Glutamatergic neuron (in vitro differentiated cells): ENCODE data around the gene OGFRL1. TPM values are rescaled to one million over a fixed set of nuclear protein-coding genes. Genes with fewer than 3 reads are reported as not detected.

Experiments used
- DNase-seq: peaks from one replicate; pipeline ENCODE4 v3.0.0; 2022
- H3K27ac Mint-ChIP-seq: one replicate; pipeline ENCODE4 v1.8.0; 2020; ENCODE audit warnings: mild to moderate bottlenecking, mixed read lengths, inconsistent platforms; ENCODE audit not compliant: unreplicated experiment
- H3K27me3 Mint-ChIP-seq: one replicate; pipeline ENCODE4 v1.8.0; 2020; ENCODE audit warnings: mild to moderate bottlenecking, moderate library complexity, mixed read lengths, inconsistent platforms; ENCODE audit not compliant: unreplicated experiment
- H3K36me3 Mint-ChIP-seq: one replicate; pipeline ENCODE4 v1.8.0; 2020; ENCODE audit warnings: mild to moderate bottlenecking, mixed read lengths, inconsistent platforms; ENCODE audit not compliant: unreplicated experiment
- H3K4me1 Mint-ChIP-seq: one replicate; pipeline ENCODE4 v1.8.0; 2020; ENCODE audit warnings: mild to moderate bottlenecking, low read depth, mixed read lengths, inconsistent platforms; ENCODE audit not compliant: unreplicated experiment
- H3K4me3 Mint-ChIP-seq: one replicate; pipeline ENCODE4 v1.8.0; 2020; ENCODE audit warnings: mild to moderate bottlenecking, mixed read lengths, inconsistent platforms; ENCODE audit not compliant: unreplicated experiment
- H3K9me3 Mint-ChIP-seq: one replicate; pipeline ENCODE4 v1.8.0; 2020; ENCODE audit warnings: mild to moderate bottlenecking, moderate library complexity, mixed read lengths, inconsistent platforms; ENCODE audit not compliant: unreplicated experiment
- total RNA-seq: library from RNA; stranded (reverse); fragmentation: NEBNext Ultra II Directional; extraction: Animal tissue kit (Norgen Biotek cat#: 25700); gene quantifications from one replicate; pipeline ENCODE4 v1.2.1, GENCODE V29; 2021; ENCODE audit not compliant: unreplicated experiment
- TF ChIP-seq, protein P1 (sequence below): fragments of 200-600 bp; sonication (generic); IDR thresholded peaks from one replicate; pipeline ENCODE4 v1.5.0; 2021; ENCODE audit not compliant: partially characterized antibody, unreplicated experiment

Gene OGFRL1
- total RNA-seq, 1 donor from 2014 or later = 21.4 TPM

DNA sequence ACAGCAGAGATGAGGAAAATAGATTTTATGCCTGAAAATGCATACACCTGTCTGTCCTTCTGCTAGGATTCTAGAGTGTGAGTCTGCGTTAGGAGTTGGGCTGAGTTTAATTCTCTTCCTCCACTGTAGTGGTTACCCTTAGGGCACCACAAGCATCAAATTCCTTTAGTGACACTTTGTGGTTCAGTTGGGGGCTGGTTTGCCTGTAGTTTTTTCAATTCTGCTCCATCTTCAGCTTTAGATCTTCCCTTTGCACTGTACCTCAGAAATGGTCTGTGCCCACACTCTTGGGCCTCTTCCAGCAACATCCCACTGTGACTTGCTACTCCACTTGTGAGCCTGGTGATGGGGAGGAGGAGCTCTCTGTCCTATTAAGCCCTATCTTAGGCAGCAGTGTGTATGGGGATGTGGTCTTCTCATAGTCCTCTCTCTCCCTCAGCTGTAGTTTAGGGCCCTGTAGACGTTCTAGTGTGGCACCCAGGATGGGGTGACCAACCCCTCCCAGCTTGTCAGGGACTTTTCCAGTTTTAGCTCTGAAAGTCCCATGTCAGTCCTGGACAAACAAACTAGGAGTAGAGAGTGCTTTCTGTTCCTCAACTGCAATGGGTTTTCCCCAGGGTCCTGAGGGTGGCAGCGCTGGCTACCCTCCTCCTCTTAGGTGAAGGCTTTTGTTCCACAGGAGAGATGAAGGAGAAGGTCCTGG, 19.7 kb upstream of the OGFRL1 start:
- Mint-ChIP-seq H3K4me1 (no peaks in the 10 kb centered on the region), H3K4me3 (no peak overlapping the region), H3K36me3 (peaks cover 41% of the 10 kb centered on the region), H3K27ac (no peak overlapping the region), H3K27me3 (peaks cover 6% of the 10 kb centered on the region), H3K9me3 (peaks cover 28% of the 10 kb centered on the region)
- DNase-seq = no peak
- TF ChIP-seq, protein P1, sequence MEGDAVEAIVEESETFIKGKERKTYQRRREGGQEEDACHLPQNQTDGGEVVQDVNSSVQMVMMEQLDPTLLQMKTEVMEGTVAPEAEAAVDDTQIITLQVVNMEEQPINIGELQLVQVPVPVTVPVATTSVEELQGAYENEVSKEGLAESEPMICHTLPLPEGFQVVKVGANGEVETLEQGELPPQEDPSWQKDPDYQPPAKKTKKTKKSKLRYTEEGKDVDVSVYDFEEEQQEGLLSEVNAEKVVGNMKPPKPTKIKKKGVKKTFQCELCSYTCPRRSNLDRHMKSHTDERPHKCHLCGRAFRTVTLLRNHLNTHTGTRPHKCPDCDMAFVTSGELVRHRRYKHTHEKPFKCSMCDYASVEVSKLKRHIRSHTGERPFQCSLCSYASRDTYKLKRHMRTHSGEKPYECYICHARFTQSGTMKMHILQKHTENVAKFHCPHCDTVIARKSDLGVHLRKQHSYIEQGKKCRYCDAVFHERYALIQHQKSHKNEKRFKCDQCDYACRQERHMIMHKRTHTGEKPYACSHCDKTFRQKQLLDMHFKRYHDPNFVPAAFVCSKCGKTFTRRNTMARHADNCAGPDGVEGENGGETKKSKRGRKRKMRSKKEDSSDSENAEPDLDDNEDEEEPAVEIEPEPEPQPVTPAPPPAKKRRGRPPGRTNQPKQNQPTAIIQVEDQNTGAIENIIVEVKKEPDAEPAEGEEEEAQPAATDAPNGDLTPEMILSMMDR = no peak

- no peaks in the 10 kb centered on the region for H3K36me3 Mint-ChIP-seq
- no peak overlapping the region for H3K27ac Mint-ChIP-seq
- H3K9me3 Mint-ChIP-seq = no peaks in the 10 kb centered on the region
- TF ChIP-seq, protein P1 = no peak
- H3K4me3 Mint-ChIP-seq = no peak overlapping the region
- DNase-seq = no peak
- peaks cover 1% of the 10 kb centered on the region for H3K27me3 Mint-ChIP-seq
- H3K4me1 Mint-ChIP-seq = no peaks in the 10 kb centered on the region
These were observed 10.5 kb upstream of the OGFRL1 start for GRCh38 chr6:71277926-71278600.

GRCh38 chr6:71279321-71279720, 9.3 kb upstream of the OGFRL1 start:
- Mint-ChIP-seq H3K27me3 (peaks cover 1% of the 10 kb centered on the region), H3K27ac (no peak overlapping the region), H3K4me1 (no peaks in the 10 kb centered on the region), H3K9me3 (no peaks in the 10 kb centered on the region), H3K4me3 (no peak overlapping the region), H3K36me3 (no peaks in the 10 kb centered on the region)
- TF ChIP-seq, protein P1 = no peak
- DNase-seq = no peak

DNA sequence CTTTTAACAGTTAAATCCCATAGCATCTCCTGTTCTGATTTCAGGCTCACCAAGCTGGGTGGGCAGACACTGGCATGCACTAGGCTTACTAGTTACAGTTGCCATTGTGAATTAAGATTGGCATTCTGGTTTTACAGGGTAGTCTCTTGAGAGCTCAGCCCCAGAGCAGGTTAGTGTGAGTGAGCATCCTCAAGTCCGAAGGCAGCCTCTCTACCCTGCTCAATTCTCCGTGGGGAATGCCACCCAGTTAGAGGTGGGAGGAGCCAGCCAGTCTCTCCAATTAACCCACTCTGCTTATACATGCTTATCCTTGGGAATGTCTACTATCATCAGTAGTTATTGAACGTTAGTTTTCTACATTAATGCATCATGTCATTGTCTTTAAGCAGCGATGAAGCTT, 8.9 kb upstream of the OGFRL1 start:
- H3K27ac Mint-ChIP-seq = no peak overlapping the region
- no peaks in the 10 kb centered on the region for H3K36me3 Mint-ChIP-seq
- no peaks in the 10 kb centered on the region for H3K9me3 Mint-ChIP-seq
- DNase-seq = no peak
- no peaks in the 10 kb centered on the region for H3K4me1 Mint-ChIP-seq
- peaks cover 1% of the 10 kb centered on the region for H3K27me3 Mint-ChIP-seq
- TF ChIP-seq, protein P1 = no peak
- H3K4me3 Mint-ChIP-seq = no peak overlapping the region

DNA sequence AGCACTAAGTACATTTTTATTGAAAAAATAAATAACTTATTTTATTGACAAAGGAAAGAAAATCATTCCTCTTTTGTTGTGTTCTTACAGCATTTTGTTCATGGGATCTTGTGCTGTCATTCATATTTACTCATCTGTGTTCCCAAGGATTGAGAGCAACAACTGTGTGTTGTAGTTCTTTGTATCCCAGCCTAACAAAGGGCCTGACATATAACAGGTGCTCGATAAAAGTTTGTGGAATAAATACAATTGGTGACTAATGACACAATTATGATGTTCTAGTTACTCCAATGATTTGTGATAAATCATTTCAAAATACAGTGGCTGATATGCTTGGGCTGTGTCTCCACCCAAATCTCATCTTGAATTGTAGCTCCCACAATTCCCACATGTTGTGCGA, 7.9 kb upstream of the OGFRL1 start:
- Mint-ChIP-seq H3K27me3 (peaks cover under 1% of the 10 kb centered on the region), H3K36me3 (no peaks in the 10 kb centered on the region), H3K4me1 (no peaks in the 10 kb centered on the region), H3K9me3 (no peaks in the 10 kb centered on the region), H3K27ac (no peak overlapping the region), H3K4me3 (no peak overlapping the region)
- TF ChIP-seq, protein P1 = no peak
- no peak for DNase-seq
